GM18505 (cell line): ENCODE results near the gene TMEM225B.
"Not testable (repeated sequence)": the region's sequence is repeated elsewhere in the genome, so short reads cannot be mapped to it uniquely, and the experiment has no call there.

Experiments
- ATAC-seq: cut with Tn5 transposase; IDR thresholded peaks from one replicate; pipeline ENCODE4 v1.9.1; 2021; ENCODE audit not compliant: unreplicated experiment
- POLR2A ChIP-seq: IDR thresholded peaks from 4 replicates; pipeline ENCODE4 v1.6.1; 2011; ENCODE audit warnings: borderline replicate concordance; ENCODE audit not compliant: insufficient read depth, insufficient read length; ENCODE audit errors: extremely low read depth

TMEM225B gene

DNA sequence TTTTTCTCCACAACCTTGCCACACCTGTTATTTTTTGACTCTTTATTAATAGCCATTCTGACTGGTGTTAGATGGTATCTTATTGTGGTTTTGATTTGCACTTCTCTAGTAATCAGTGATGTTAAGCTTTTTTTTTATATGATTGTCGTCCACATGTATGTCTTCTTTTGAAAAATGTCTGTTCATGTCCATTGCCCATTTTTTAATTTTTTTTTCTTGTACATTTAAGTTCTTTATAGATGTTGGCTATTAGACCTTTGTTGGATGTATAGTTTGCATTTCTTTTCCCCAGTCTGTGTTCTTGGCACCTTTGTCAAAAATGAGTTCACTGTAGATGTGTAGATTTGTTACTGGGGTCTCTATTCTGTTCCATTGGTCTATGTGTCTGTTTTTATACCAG, 47.5 kb downstream of the TMEM225B start:
- ATAC-seq = no peak
- TF ChIP-seq POLR2A = no peak

- ATAC-seq = no peak
- TF ChIP-seq POLR2A = no peak
Observed at GRCh38 chr7:99648843-99649242, 50.8 kb downstream of the TMEM225B start.

- no peak for TF ChIP-seq POLR2A
- ATAC-seq = no peak
Observed at GRCh38 chr7:99651290-99651689, 53.2 kb downstream of the TMEM225B start.

DNA sequence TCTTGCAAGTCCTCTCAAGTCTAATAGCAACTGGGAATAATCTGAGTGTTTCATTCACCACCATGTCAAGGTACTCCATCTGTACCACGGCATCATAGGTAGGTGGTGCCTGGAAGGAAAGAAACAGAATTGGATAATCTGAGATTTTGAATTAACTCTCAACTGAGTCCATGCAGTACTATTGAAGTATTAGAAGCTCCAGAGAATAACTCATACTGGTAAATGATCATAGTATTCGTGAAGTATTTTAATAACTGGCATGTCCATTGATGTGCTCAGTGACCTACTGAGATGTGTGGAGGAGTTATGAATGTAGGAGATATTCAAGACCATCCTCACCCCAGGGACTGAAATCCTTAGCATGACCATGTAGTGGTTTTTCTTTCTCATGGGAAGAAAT, 54.6 kb downstream of the TMEM225B start:
- ATAC-seq = no peak
- TF ChIP-seq POLR2A = no peak

DNA sequence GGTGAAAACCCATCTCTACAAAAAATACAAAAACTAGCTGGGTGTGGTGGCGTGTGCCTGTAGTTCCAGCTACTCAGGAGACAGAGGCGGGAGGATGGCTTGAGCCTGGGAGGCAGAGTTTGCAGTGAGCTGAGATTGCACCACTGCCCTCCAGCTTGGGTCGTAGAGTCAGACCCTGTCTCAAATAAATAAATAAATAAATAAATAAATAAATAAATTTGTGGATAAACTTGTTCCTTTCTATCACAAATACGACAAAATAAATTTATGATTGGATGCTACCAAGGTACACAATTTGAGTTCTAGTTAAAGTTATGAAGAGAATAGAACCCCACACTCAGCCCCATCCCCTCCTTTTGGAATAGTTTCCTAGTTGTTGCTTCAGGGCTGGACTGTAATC, 55.2 kb downstream of the TMEM225B start:
- not testable (repeated sequence) for ATAC-seq

DNA sequence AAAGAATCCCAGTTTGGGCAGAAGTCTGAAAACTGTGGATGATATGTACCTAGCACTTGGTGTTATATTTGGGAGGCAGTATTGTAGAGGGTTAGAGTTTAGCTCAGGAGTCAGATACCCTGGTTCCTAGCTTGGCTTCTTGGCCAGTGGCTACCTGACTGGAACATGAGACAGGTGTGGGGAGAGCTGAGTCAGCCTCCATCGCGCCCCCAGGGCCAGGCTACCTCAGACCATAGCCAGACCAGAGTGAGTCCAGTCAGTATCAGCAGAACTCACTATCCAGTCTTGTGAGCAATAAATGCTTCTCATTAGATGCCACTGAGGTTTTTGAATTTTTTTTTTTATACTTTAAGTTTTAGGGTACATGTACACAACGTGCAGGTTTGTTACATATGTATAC, 55.7 kb downstream of the TMEM225B start:
- ATAC-seq = no peak
- no peak for TF ChIP-seq POLR2A

DNA sequence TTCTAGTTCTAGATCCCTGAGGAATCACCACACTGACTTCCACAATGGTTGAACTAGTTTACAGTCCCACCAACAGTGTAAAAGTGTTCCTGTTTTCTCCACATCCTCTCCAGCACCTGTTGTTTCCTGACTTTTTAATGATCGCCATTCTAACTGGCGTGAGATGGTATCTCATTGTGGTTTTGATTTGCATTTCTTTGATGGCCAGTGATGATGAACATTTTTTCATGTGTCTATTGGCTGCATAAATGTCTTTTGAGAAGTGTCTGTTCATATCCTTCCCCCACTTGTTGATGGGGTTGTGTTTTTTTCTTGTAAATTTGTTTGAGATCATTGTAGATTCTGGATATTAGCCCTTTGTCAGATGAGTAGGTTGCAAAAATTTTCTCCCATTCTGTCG, 56.6 kb downstream of the TMEM225B start:
- ATAC-seq = not testable (repeated sequence)

DNA sequence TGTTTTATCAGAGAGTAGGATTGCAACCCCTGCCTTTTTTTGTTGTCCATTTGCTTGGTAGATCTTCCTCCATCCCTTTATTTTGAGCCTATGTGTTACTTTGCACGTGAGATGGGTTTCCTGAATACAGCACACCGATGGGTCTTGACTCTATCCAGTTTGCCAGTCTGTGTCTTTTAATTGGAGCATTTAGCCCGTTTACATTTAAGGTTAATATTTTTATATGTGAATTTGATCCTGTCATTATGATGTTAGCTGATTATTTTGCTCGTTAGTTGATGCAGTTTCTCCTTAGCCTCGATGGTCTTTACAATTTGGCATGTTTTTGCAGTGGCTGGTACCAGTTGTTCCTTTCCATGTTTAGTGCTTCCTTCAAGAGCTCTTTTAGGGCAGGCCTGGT, 59.8 kb downstream of the TMEM225B start:
- ATAC-seq = not testable (repeated sequence)
